ENCODE results near the gene DOCK4. TPM values are rescaled to one million over a fixed set of nuclear protein-coding genes. Genes with fewer than 3 reads are reported as not detected.

The DOCK4 gene
- polyA plus RNA-seq, 4 donors = 16.9 to 29.9 (median 21.1) TPM

- DNase-seq (ENCODE audit: low read depth in 4 of 4, low spot score in 2 of 4) = no peak
Observed at GRCh38 chr7:112065758-112066157, 140.4 kb downstream of the DOCK4 start.

DNA sequence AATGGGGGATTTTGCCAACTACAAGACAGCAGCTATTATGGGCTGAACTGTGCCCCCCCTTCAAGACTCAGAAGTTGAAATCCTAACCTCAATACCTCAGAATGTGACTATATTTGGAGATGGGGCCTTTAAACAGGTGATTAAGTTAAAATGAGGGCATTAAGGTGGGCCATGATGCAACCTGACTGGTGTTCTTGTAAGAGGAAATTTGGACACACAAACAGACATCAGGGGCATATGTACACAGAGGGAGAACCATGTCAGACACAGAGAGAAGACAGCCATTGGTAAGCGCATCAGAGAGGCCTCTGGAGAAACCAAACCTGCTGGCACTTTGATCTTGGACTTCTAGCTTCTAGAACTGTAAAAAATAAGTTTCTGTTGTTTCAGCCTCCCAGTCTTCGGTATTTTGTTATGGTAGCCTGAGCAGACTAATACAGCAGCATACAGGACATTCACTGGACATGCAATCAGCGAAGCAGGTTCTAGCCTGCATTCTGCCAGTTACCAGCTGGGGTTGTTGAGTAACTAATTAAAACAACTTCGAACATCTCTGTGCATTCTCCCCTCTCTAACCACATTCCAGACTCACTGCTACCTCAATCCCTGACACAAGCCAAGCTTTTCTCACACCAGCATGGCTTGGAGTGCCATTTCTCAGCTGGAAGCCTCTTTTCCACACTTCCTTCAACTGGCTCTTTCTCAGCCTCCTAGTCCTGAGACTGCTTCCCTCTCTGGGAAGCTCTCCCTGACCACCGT is 141.4 kb downstream of the DOCK4 start:
- DNase-seq (ENCODE audit: low read depth in 4 of 4, low spot score in 2 of 4) = no peak

DNA sequence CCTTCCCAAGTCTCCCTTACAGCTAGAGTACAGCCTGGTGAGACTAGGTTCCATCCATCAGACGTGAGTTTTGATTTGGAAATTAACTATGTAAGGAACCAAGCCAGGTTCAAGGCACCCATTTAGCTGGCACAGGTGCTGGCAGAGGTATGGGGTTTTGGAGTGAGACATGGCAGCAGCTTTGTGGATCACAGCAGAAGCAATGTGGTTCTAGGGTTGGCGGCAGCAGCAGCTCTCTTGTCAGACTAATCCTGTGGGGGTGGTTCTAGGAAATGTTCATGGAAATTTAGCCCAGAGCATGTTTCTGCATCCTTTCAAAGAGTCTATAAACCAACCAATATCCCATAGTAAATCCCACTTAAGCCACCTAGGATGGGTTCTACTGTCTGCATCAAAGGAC is 142.2 kb downstream of the DOCK4 start:
- DNase-seq (ENCODE audit: low read depth in 4 of 4, low spot score in 2 of 4) = no peak

- DNase-seq (ENCODE audit: low read depth in 4 of 4, low spot score in 2 of 4) = no peak
Observed at GRCh38 chr7:112061051-112061450, 145.1 kb downstream of the DOCK4 start.

DNA sequence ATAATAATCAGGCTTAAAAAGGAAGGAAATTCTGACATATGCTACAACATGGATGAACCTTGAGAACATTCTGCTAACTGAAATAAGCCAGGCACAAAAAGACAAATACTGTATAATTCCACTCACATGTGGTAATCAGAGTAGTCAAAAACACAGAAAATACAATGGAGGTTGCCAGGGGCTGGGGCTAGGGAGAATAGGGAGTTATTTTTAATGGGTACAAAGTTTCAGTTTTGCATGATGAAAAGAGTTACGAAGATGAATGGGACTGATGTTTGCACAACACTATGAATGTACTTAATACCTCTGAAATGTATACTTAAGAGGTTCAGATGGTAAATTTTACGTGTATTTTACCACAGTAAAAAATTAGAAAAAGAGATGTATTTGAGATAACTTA is 145.6 kb downstream of the DOCK4 start:
- DNase-seq (ENCODE audit: low read depth in 4 of 4, low spot score in 2 of 4) = no peak

- DNase-seq (ENCODE audit: low read depth in 4 of 4, low spot score in 2 of 4) = no peak
Observed at GRCh38 chr7:112059675-112060074, 146.5 kb downstream of the DOCK4 start.

- DNase-seq (ENCODE audit: low read depth in 4 of 4, low spot score in 2 of 4) = no peak
Observed at GRCh38 chr7:112058686-112059085, 147.5 kb downstream of the DOCK4 start.

- no peak for DNase-seq (ENCODE audit: low read depth in 4 of 4, low spot score in 2 of 4)
Observed at GRCh38 chr7:112056409-112056808, 149.8 kb downstream of the DOCK4 start.

DNA sequence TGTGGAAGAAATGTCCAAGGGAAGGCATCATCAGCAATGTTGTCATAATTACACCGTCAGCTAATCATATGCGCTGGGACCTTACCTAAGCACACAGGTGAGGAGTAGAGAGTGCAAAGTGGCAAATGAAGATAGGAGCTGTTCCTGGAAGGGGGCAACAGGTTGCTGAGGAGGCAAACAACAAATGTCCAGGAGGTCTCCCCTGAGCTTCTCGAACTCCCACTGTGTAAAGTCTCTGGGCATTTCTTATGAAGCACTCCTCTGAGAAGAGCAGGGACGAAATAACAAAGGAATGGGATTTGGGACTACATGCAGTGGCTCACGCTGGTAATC is 152.5 kb downstream of the DOCK4 start:
- DNase-seq (ENCODE audit: low read depth in 4 of 4, low spot score in 2 of 4) = no peak

- no peak for DNase-seq (ENCODE audit: low read depth in 4 of 4, low spot score in 2 of 4)
Observed at GRCh38 chr7:112052993-112053736, 153.0 kb downstream of the DOCK4 start.

GRCh38 chr7:112052498-112052897 is 153.7 kb downstream of the DOCK4 start:
- DNase-seq (ENCODE audit: low read depth in 4 of 4, low spot score in 2 of 4) = no peak

GRCh38 chr7:112050250-112050881 is 155.8 kb downstream of the DOCK4 start:
- DNase-seq (ENCODE audit: low read depth in 4 of 4, low spot score in 2 of 4) = no peak

GRCh38 chr7:112049555-112050249 is 156.5 kb downstream of the DOCK4 start:
- no peak for DNase-seq (ENCODE audit: low read depth in 4 of 4, low spot score in 2 of 4)

- DNase-seq (ENCODE audit: low read depth in 4 of 4, low spot score in 2 of 4) = no peak
Observed at GRCh38 chr7:112047421-112047820, 158.8 kb downstream of the DOCK4 start.

DNA sequence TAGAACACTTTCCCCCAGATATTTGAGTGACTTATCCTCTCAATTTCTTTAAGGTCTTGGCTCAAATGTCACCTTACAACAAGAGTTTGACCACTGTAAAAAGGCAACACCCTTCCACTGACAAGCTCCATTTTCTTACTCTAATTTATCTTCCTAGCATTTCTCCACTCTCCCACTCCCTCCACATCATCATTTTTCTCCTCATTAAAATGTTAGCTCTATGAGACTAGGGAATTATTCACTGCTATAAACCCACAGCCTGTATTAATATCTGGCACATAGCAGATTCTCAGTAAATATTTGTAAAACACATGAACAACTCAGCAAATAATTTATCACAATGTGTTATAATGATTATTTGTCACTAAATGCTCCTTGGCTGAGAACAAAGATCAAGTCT is 161.0 kb downstream of the DOCK4 start:
- no peak for DNase-seq (ENCODE audit: low read depth in 4 of 4, low spot score in 2 of 4)

GRCh38 chr7:112042631-112043030 is 163.6 kb downstream of the DOCK4 start:
- DNase-seq (ENCODE audit: low read depth in 4 of 4, low spot score in 2 of 4) = no peak

DNA sequence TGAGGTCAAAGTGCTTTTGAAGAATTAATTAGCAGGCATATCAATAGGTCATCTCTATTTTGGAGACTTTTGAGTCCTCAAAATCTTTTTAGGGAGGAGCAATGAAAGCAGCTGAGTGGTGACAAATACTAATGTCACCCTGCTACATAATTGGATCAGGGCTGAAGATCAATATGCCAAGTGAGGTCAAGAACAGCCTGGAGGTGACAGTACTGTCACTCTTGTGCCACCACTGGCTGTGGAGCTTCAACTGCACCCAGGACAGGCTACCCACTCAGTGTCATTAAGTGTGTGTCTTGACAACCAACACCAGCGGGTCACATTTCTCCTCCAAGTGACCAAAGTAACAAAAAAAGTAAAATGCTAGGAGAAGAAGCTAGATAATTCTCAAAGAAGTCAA is 167.8 kb downstream of the DOCK4 start:
- no peak for DNase-seq (ENCODE audit: low read depth in 4 of 4, low spot score in 2 of 4)

- DNase-seq (ENCODE audit: low read depth in 4 of 4, low spot score in 2 of 4) = no peak
Observed at GRCh38 chr7:112036071-112036470, 170.1 kb downstream of the DOCK4 start.

DNA sequence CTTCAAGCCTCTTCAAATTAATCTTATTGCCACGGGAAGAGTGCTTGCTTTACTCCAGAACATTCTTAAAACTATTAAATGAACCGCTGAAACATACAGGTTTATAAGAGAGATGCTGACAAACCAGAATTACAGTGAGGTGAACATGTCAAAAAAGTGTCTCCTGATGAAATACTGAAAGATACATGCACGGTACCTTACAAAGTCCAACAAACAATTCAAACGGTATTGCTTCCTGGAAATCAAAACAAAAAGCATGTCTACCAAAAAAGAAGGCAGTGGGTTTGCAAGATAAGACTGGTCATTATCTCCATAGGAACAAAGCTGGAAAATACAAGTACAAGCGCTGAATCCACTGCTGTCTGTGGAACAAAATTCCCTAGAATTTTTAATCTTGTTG is 174.5 kb downstream of the DOCK4 start:
- DNase-seq (ENCODE audit: low read depth in 4 of 4, low spot score in 2 of 4) = no peak

- no peak for DNase-seq (ENCODE audit: low read depth in 4 of 4, low spot score in 2 of 4)
Observed at GRCh38 chr7:112025556-112025955, 180.6 kb downstream of the DOCK4 start.

- no peak for DNase-seq (ENCODE audit: low read depth in 4 of 4, low spot score in 2 of 4)
Observed at GRCh38 chr7:112023786-112024185, 182.4 kb downstream of the DOCK4 start.
